Esophagus muscularis mucosa (tissue), 4 donors: Measurements from ENCODE around the gene PRSS56. TPM values are rescaled to one million over a fixed set of nuclear protein-coding genes. Genes with fewer than 3 reads are reported as not detected.

ENCODE experiments used
- DNase-seq: peaks from one replicate; pipeline ENCODE4 v3.0.0-alpha.2; 2017; ENCODE audit errors: extremely low spot score
- H3K27ac ChIP-seq, 4 donors: fragments of 200-600 bp; sonication (generic); replicated peaks in 1 of 4; 1 replicate in 3 of 4; 2 replicates in 1 of 4; pipeline ENCODE4 v1.5.1; 2016 to 2019; ENCODE audit warnings: mild to moderate bottlenecking in 1 of 4
- H3K27me3 ChIP-seq, 4 donors: fragments of 200-600 bp; sonication (generic); one replicate each; pipeline versions ENCODE4 v1.5.1 to v1.6.0; 2016 to 2019
- H3K36me3 ChIP-seq, 4 donors: fragments of 200-600 bp; sonication (generic); one replicate each; pipeline ENCODE4 v1.5.1; 2016 to 2019
- H3K4me1 ChIP-seq, 4 donors: fragments of 200-600 bp; sonication (generic); one replicate each; pipeline ENCODE4 v1.5.1; 2016 to 2019
- H3K4me3 ChIP-seq, 4 donors: fragments of 200-600 bp; sonication (generic); 1 replicate in 2 of 4; 2 replicates in 2 of 4; pipeline ENCODE4 v1.5.1; 2016 to 2019; ENCODE audit warnings: mild to moderate bottlenecking in 4 of 4, moderate library complexity in 1 of 4
- H3K9me3 ChIP-seq, 4 donors: fragments of 200-600 bp; sonication (generic); 1 replicate in 3 of 4; 2 replicates in 1 of 4; pipeline ENCODE4 v1.5.1; 2016 to 2019
- CTCF ChIP-seq, 3 experiments: fragments of 200-600 bp in 2 of 3; fragments of 450-650 bp in 1 of 3; sonication (generic) in 2 of 3; IDR thresholded peaks; one replicate each; pipeline ENCODE4 v1.5.1; 2017 to 2019; ENCODE audit warnings: antibody characterized with exemption in 3 of 3, mild to moderate bottlenecking in 2 of 3, moderate library complexity in 1 of 3
- EP300 ChIP-seq: sonication (generic); formaldehyde crosslinking; IDR thresholded peaks from one replicate; pipeline ENCODE4 v1.6.1; 2017; ENCODE audit warnings: antibody characterized with exemption
- POLR2A ChIP-seq: fragments of 450-650 bp; IDR thresholded peaks from one replicate; pipeline ENCODE4 v1.6.1; 2017; ENCODE audit warnings: antibody characterized with exemption, moderate library complexity, mild to moderate bottlenecking, low read depth
- POLR2AphosphoS5 ChIP-seq, 2 donors: sonication (generic); formaldehyde crosslinking; IDR thresholded peaks; one replicate each; pipeline ENCODE4 v1.6.1; 2017; ENCODE audit warnings: antibody characterized with exemption in 2 of 2
- WGBS: methylation state at CpG from one replicate; pipeline ENCODE4 v1.1.5; 2018; 5-methylcytosine and 5-hydroxymethylcytosine counted together
- intact Hi-C: fragments of 100-400 bp; cut with DNase I; formaldehyde crosslinking; loops from one replicate; pipeline ENCODE4 v1.15.1; 2023
- total RNA-seq, 4 donors: library from RNA; depleted of rRNA; stranded (reverse); fragments of >200 nt; gene quantifications; one replicate each; pipeline versions ENCODE4 v1.1.0 to v1.2.1, GENCODE V29; 2016

PRSS56 gene
- total RNA-seq, 4 donors from 2014 or later = not detected

GRCh38 chr2:232489516-232490220, 30.5 kb upstream of the PRSS56 start:
- Histone ChIP-seq H3K27ac (no peak overlapping the region), H3K4me1 (peaks cover 0 to 31% (median 24%) of the 10 kb centered on the region in 4 donors), H3K9me3 (no peaks in the 10 kb centered on the region), H3K27me3 (peaks cover 0 to 69% (median 23%) of the 10 kb centered on the region in 4 donors), H3K36me3 (no peaks in the 10 kb centered on the region), H3K4me3 (no peak overlapping the region)
- TF ChIP-seq CTCF (IDR thresholded peaks at IDR 0.05) (no peak), POLR2A (no peak), POLR2AphosphoS5 (IDR thresholded peaks at IDR 0.05) (no peak), EP300 (no peak)
- DNase-seq = no peak
- WGBS = 83% methylated on average over 9 of the region's 9 CpGs
- intact Hi-C loops = no loop called here

GRCh38 chr2:232490221-232491138, 29.7 kb upstream of the PRSS56 start:
- Histone ChIP-seq H3K27ac (no peak overlapping the region), H3K27me3 (peaks cover 0 to 61% (median 18%) of the 10 kb centered on the region in 4 donors), H3K4me1 (peaks cover 0 to 26% (median 21%) of the 10 kb centered on the region in 4 donors), H3K9me3 (no peaks in the 10 kb centered on the region), H3K36me3 (no peaks in the 10 kb centered on the region), H3K4me3 (no peak overlapping the region)
- 85% methylated on average over 25 of the region's 30 CpGs for whole genome bisulfite sequencing
- DNase-seq = no peak
- intact Hi-C loops = no loop called here
- TF ChIP-seq CTCF (IDR thresholded peaks at IDR 0.05) (no peak), POLR2AphosphoS5 (IDR thresholded peaks at IDR 0.05) (no peak), POLR2A (no peak), EP300 (no peak)

- no peak for DNase-seq
Measured at GRCh38 chr2:232491139-232491780, 28.9 kb upstream of the PRSS56 start.

More at GRCh38 chr2:232491139-232491780, 28.9 kb upstream of the PRSS56 start:
- no peaks in the 10 kb centered on the region for H3K9me3 ChIP-seq
- no peak overlapping the region for H3K27ac ChIP-seq
- WGBS = 81% methylated on average over 12 of the region's 12 CpGs
- H3K27me3 ChIP-seq = peaks cover 0 to 53% (median 11%) of the 10 kb centered on the region in 4 donors
- no peak overlapping the region for H3K4me3 ChIP-seq
- no peaks in the 10 kb centered on the region for H3K36me3 ChIP-seq
- intact Hi-C loops = no loop called here
- TF ChIP-seq EP300 (no peak), POLR2AphosphoS5 (IDR thresholded peaks at IDR 0.05) (no peak), POLR2A (no peak), CTCF (IDR thresholded peaks at IDR 0.05) (no peak)
- H3K4me1 ChIP-seq = peaks cover 0 to 19% (median 16%) of the 10 kb centered on the region in 4 donors
